ENCODE results near the gene NEGR1. TPM values are rescaled to one million over a fixed set of nuclear protein-coding genes. Genes with fewer than 3 reads are reported as not detected.

NEGR1 gene
- total and polyA plus RNA-seq, 4 donors, result 0.08 to 0.14 (median 0.12) TPM; not detected in 1

- Histone ChIP-seq H3K36me3 (ENCODE audit: control insufficient read depth in 4 of 4, insufficient read depth in 3 of 4, low read depth in 1 of 4, low read length in 3 of 4) (no peaks in the 10 kb centered on the region), H3K9me3 (ENCODE audit: control insufficient read depth in 4 of 4, low read length in 3 of 4) (no peaks in the 10 kb centered on the region), H3K9ac (ENCODE audit: low read depth in 1 of 2, low read length in 2 of 2) (no peak overlapping the region), H3K4me1 (ENCODE audit: control insufficient read depth in 4 of 4, insufficient read depth in 4 of 4, low read length in 3 of 4) (no peaks in the 10 kb centered on the region), H3K4me3 (ENCODE audit: low read depth in 1 of 3, low read length in 3 of 3) (no peak overlapping the region), H3K27me3 (ENCODE audit: control insufficient read depth in 4 of 4, insufficient read depth in 4 of 4, low read length in 3 of 4) (no peaks in the 10 kb centered on the region), H3K27ac (ENCODE audit: low read depth in 1 of 2, low read length in 2 of 2) (no peak overlapping the region)
- no peak for DNase-seq (ENCODE audit: low spot score)
- 66% methylated on average over 9 of the region's 9 CpGs for WGBS
- TF ChIP-seq, protein P1, sequence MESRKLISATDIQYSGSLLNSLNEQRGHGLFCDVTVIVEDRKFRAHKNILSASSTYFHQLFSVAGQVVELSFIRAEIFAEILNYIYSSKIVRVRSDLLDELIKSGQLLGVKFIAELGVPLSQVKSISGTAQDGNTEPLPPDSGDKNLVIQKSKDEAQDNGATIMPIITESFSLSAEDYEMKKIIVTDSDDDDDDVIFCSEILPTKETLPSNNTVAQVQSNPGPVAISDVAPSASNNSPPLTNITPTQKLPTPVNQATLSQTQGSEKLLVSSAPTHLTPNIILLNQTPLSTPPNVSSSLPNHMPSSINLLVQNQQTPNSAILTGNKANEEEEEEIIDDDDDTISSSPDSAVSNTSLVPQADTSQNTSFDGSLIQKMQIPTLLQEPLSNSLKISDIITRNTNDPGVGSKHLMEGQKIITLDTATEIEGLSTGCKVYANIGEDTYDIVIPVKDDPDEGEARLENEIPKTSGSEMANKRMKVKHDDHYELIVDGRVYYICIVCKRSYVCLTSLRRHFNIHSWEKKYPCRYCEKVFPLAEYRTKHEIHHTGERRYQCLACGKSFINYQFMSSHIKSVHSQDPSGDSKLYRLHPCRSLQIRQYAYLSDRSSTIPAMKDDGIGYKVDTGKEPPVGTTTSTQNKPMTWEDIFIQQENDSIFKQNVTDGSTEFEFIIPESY (IDR thresholded peaks at IDR 0.05), result no peak
- TF ChIP-seq NR2F2 (IDR thresholded peaks at IDR 0.05) (no peak), TAF1 (conservative IDR thresholded peaks at IDR 0.05) (no peak), SP1 (IDR thresholded peaks at IDR 0.05) (no peak), YY1 (IDR thresholded peaks at IDR 0.05) (no peak), MAX (IDR thresholded peaks at IDR 0.05) (no peak), ATF3 (IDR thresholded peaks at IDR 0.05) (no peak), HNF4A (conservative IDR thresholded peaks at IDR 0.05) (no peak), RXRA (IDR thresholded peaks at IDR 0.05) (no peak), FOXA1 (IDR thresholded peaks at IDR 0.05) (no peak)
These were observed 924.6 kb downstream of the NEGR1 start for GRCh38 chr1:71357708-71358107.

- TF ChIP-seq MAX (IDR thresholded peaks at IDR 0.05), result no peak
- TF ChIP-seq ATF3 (IDR thresholded peaks at IDR 0.05), result no peak
- no peak for TF ChIP-seq YY1 (IDR thresholded peaks at IDR 0.05)
- TF ChIP-seq REST (IDR thresholded peaks at IDR 0.05), result no peak
- TF ChIP-seq FOXA1 (IDR thresholded peaks at IDR 0.05), result no peak
- no peak for TF ChIP-seq HNF4G (IDR thresholded peaks at IDR 0.05)
- TF ChIP-seq EGR1 (IDR thresholded peaks at IDR 0.05; ENCODE audit: low read depth in 2 of 2), result no peak
- no peak for TF ChIP-seq HNF4A (conservative IDR thresholded peaks at IDR 0.05)
- TF ChIP-seq FOXA2 (IDR thresholded peaks at IDR 0.05), result no peak
- no peak for TF ChIP-seq GABPA (IDR thresholded peaks at IDR 0.05 in 1 of 2, conservative IDR thresholded peaks at IDR 0.05 in 1 of 2)
- TF ChIP-seq CTCF (IDR thresholded peaks at IDR 0.05; ENCODE audit: low read depth, low read length, missing input control), result no peak
- no peak for TF ChIP-seq RXRA (IDR thresholded peaks at IDR 0.05)
- no peaks in the 10 kb centered on the region for H3K4me1 ChIP-seq (ENCODE audit: control insufficient read depth in 4 of 4, insufficient read depth in 4 of 4, low read length in 3 of 4)
- H3K9ac ChIP-seq (ENCODE audit: low read depth in 1 of 2, low read length in 2 of 2), result no peak overlapping the region
- H3K9me3 ChIP-seq (ENCODE audit: control insufficient read depth in 4 of 4, low read length in 3 of 4), result no peaks in the 10 kb centered on the region
- no peak for DNase-seq (ENCODE audit: low spot score)
- no peak overlapping the region for H3K27ac ChIP-seq (ENCODE audit: low read depth in 1 of 2, low read length in 2 of 2)
- H3K4me3 ChIP-seq (ENCODE audit: low read depth in 1 of 3, low read length in 3 of 3), result no peak overlapping the region
- H3K36me3 ChIP-seq (ENCODE audit: control insufficient read depth in 4 of 4, insufficient read depth in 3 of 4, low read depth in 1 of 4, low read length in 3 of 4), result no peaks in the 10 kb centered on the region
- no peaks in the 10 kb centered on the region for H3K27me3 ChIP-seq (ENCODE audit: control insufficient read depth in 4 of 4, insufficient read depth in 4 of 4, low read length in 3 of 4)
- 69% methylated on average over 1 of the region's 1 CpG for WGBS
These were observed 930.9 kb downstream of the NEGR1 start for GRCh38 chr1:71351438-71351837.
